Measurements from ENCODE around the gene TIMELESS.

GRCh38 chr12:56420411-56420810, 28.8 kb downstream of the TIMELESS start:
- TF ChIP-seq, protein P1, sequence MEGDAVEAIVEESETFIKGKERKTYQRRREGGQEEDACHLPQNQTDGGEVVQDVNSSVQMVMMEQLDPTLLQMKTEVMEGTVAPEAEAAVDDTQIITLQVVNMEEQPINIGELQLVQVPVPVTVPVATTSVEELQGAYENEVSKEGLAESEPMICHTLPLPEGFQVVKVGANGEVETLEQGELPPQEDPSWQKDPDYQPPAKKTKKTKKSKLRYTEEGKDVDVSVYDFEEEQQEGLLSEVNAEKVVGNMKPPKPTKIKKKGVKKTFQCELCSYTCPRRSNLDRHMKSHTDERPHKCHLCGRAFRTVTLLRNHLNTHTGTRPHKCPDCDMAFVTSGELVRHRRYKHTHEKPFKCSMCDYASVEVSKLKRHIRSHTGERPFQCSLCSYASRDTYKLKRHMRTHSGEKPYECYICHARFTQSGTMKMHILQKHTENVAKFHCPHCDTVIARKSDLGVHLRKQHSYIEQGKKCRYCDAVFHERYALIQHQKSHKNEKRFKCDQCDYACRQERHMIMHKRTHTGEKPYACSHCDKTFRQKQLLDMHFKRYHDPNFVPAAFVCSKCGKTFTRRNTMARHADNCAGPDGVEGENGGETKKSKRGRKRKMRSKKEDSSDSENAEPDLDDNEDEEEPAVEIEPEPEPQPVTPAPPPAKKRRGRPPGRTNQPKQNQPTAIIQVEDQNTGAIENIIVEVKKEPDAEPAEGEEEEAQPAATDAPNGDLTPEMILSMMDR (IDR thresholded peaks at IDR 0.05): no peak
- TF ChIP-seq EP300 (IDR thresholded peaks at IDR 0.05): no peak
- TF ChIP-seq POLR2A (IDR thresholded peaks at IDR 0.05): no peak

Data from gastroesophageal sphincter (tissue), 3 donors.